Adipocyte (in vitro differentiated cells): ENCODE results near the gene SPEN.
A peak's percentile ranks its signal among the peaks of the same experiment; 100 is the strongest.

Source experiments
- DNase-seq: peaks from one replicate; pipeline ENCODE4 v3.0.0-alpha.2; 2015; ENCODE audit warnings: low read depth
- H3K27me3 ChIP-seq: replicated peaks from 2 replicates; pipeline ENCODE4 v1.7.0; 2013; ENCODE audit warnings: mild to moderate bottlenecking, low read length, moderate library complexity; ENCODE audit not compliant: control insufficient read depth, insufficient read depth
- H3K36me3 ChIP-seq: 2 replicates; pipeline ENCODE4 v1.7.0; 2013; ENCODE audit warnings: low read length, mild to moderate bottlenecking, moderate library complexity; ENCODE audit not compliant: control insufficient read depth, insufficient read depth, severe bottlenecking
- H3K4me1 ChIP-seq: 2 replicates; pipeline ENCODE4 v1.7.0; 2013; ENCODE audit warnings: mild to moderate bottlenecking, low read length, moderate library complexity; ENCODE audit not compliant: control insufficient read depth, insufficient read depth
- H3K4me3 ChIP-seq: 2 replicates; pipeline ENCODE4 v1.7.0; 2013; ENCODE audit warnings: mild to moderate bottlenecking, low read length, moderate library complexity
- H3K9ac ChIP-seq: 2 replicates; pipeline ENCODE4 v1.7.0; 2013; ENCODE audit warnings: mild to moderate bottlenecking, low read length, moderate library complexity
- H3K9me3 ChIP-seq: 2 replicates; pipeline ENCODE4 v1.7.0; 2013; ENCODE audit warnings: mild to moderate bottlenecking, low read length, moderate library complexity; ENCODE audit not compliant: control insufficient read depth

The SPEN gene

GRCh38 chr1:15849775-15850324 lies 2.3 kb downstream of the SPEN start:
- H3K9me3 ChIP-seq: no peaks in the 10 kb centered on the region
- no peaks in the 10 kb centered on the region for H3K27me3 ChIP-seq
- H3K4me3 ChIP-seq: peak overlapping the region; percentile 94
- H3K36me3 ChIP-seq: no peaks in the 10 kb centered on the region
- DNase-seq: peak; percentile 73
- H3K4me1 ChIP-seq: peaks cover 37% of the 10 kb centered on the region
- peak overlapping the region; percentile 98 for H3K9ac ChIP-seq

GRCh38 chr1:15850471-15851001 lies 3.0 kb downstream of the SPEN start:
- Histone ChIP-seq H3K36me3 (no peaks in the 10 kb centered on the region), H3K27me3 (no peaks in the 10 kb centered on the region), H3K4me3 (peak overlapping the region; percentile 94), H3K4me1 (peaks cover 35% of the 10 kb centered on the region), H3K9ac (peak overlapping the region; percentile 98), H3K9me3 (no peaks in the 10 kb centered on the region)
- peak; percentile 25 for DNase-seq

- H3K36me3 ChIP-seq: no peaks in the 10 kb centered on the region
- no peaks in the 10 kb centered on the region for H3K27me3 ChIP-seq
Measured at GRCh38 chr1:15851210-15852035, 3.9 kb downstream of the SPEN start.

GRCh38 chr1:15852036-15852827 lies 4.7 kb downstream of the SPEN start:
- no peaks in the 10 kb centered on the region for H3K9me3 ChIP-seq
- peaks cover 27% of the 10 kb centered on the region for H3K4me1 ChIP-seq
- H3K9ac ChIP-seq: no peak overlapping the region
- no peak overlapping the region for H3K4me3 ChIP-seq
- H3K27me3 ChIP-seq: no peaks in the 10 kb centered on the region
- H3K36me3 ChIP-seq: no peaks in the 10 kb centered on the region
- DNase-seq: peak; percentile 19

More at GRCh38 chr1:15851210-15852035, 3.9 kb downstream of the SPEN start:
- Histone ChIP-seq H3K4me3 (no peak overlapping the region), H3K9ac (no peak overlapping the region), H3K9me3 (no peaks in the 10 kb centered on the region), H3K4me1 (peaks cover 34% of the 10 kb centered on the region)
- peak; percentile 16 for DNase-seq

GRCh38 chr1:15852828-15853302 lies 5.4 kb downstream of the SPEN start:
- Histone ChIP-seq H3K36me3 (no peaks in the 10 kb centered on the region), H3K9me3 (no peaks in the 10 kb centered on the region), H3K4me1 (peaks cover 27% of the 10 kb centered on the region), H3K9ac (no peak overlapping the region), H3K4me3 (no peak overlapping the region), H3K27me3 (no peaks in the 10 kb centered on the region)
- no peak for DNase-seq

GRCh38 chr1:15856888-15857287 lies 9.4 kb downstream of the SPEN start:
- Histone ChIP-seq H3K36me3 (no peaks in the 10 kb centered on the region), H3K4me3 (no peak overlapping the region), H3K27me3 (no peaks in the 10 kb centered on the region), H3K4me1 (peaks cover 7% of the 10 kb centered on the region), H3K9ac (no peak overlapping the region), H3K9me3 (no peaks in the 10 kb centered on the region)
- DNase-seq: no peak

GRCh38 chr1:15858069-15858670 lies 10.7 kb downstream of the SPEN start:
- DNase-seq: no peak
- no peaks in the 10 kb centered on the region for H3K9me3 ChIP-seq
- H3K4me3 ChIP-seq: no peak overlapping the region
- H3K9ac ChIP-seq: no peak overlapping the region
- no peaks in the 10 kb centered on the region for H3K27me3 ChIP-seq
- H3K36me3 ChIP-seq: no peaks in the 10 kb centered on the region
- peaks cover 3% of the 10 kb centered on the region for H3K4me1 ChIP-seq

- H3K4me3 ChIP-seq: no peak overlapping the region
- H3K4me1 ChIP-seq: peaks cover 3% of the 10 kb centered on the region
- DNase-seq: no peak
- no peak overlapping the region for H3K9ac ChIP-seq
- no peaks in the 10 kb centered on the region for H3K36me3 ChIP-seq
- no peaks in the 10 kb centered on the region for H3K9me3 ChIP-seq
- H3K27me3 ChIP-seq: no peaks in the 10 kb centered on the region
Measured at GRCh38 chr1:15858672-15859372, 11.3 kb downstream of the SPEN start.

- Histone ChIP-seq H3K9ac (no peak overlapping the region), H3K9me3 (no peaks in the 10 kb centered on the region), H3K27me3 (no peaks in the 10 kb centered on the region), H3K4me1 (peaks cover 20% of the 10 kb centered on the region), H3K36me3 (no peaks in the 10 kb centered on the region), H3K4me3 (no peak overlapping the region)
- peak; percentile 28 for DNase-seq
Measured at GRCh38 chr1:15863156-15863901, 15.8 kb downstream of the SPEN start.

GRCh38 chr1:15866721-15867201 lies 19.3 kb downstream of the SPEN start:
- Histone ChIP-seq H3K4me1 (peaks cover 29% of the 10 kb centered on the region), H3K9me3 (no peaks in the 10 kb centered on the region), H3K4me3 (no peak overlapping the region), H3K27me3 (no peaks in the 10 kb centered on the region), H3K36me3 (no peaks in the 10 kb centered on the region), H3K9ac (no peak overlapping the region)
- DNase-seq: peak; percentile 76
